ENCODE results near the gene OGDH.
A peak's percentile ranks its signal among the peaks of the same experiment; 100 is the strongest.

The OGDH gene

DNA sequence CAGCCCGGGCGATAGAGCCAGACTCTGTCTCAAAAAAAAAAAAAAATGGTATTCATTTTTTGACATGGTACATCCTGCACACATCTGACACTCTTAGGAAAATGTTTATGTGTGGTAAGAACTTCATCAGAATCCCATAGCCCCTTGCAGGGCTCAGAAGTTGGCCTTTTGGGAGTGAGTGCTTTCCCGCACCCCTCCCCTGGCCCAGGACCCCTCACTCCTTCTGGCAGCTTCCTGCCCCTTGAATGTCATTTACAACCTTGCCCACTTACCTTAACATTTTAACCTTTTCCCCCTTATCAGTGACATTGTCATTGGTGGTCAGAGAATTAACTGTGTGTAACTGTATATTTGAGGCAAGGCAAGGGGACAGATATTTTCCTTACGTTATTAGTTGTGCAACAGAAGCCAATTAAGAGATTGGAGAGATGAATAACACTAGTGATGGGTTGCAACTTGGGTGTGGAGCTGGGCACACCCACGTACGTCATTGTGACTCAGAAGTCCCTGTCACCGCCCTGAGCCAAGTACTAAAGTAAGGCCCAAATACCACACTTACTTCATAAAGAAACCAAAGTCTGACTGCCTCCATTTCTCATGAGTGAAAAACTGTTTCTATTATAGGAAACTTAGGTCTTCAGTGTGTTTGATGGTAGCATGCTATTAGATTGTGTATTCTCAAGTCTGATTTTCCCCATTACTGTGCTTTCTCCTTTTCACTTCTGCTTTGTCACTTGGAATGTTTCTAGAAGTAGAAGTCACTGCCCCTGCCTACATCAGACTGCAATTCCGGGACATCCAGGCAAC lies 31.6 kb downstream of the OGDH start:
- in situ Hi-C loops (cut with MboI; ENCODE audit: low sequenced_read_pairs, unreplicated experiment), result no loop called here
- TF ChIP-seq, protein P1, sequence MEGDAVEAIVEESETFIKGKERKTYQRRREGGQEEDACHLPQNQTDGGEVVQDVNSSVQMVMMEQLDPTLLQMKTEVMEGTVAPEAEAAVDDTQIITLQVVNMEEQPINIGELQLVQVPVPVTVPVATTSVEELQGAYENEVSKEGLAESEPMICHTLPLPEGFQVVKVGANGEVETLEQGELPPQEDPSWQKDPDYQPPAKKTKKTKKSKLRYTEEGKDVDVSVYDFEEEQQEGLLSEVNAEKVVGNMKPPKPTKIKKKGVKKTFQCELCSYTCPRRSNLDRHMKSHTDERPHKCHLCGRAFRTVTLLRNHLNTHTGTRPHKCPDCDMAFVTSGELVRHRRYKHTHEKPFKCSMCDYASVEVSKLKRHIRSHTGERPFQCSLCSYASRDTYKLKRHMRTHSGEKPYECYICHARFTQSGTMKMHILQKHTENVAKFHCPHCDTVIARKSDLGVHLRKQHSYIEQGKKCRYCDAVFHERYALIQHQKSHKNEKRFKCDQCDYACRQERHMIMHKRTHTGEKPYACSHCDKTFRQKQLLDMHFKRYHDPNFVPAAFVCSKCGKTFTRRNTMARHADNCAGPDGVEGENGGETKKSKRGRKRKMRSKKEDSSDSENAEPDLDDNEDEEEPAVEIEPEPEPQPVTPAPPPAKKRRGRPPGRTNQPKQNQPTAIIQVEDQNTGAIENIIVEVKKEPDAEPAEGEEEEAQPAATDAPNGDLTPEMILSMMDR (IDR thresholded peaks at IDR 0.05; ENCODE audit: borderline replicate concordance, control extremely low read depth, extremely low read depth, insufficient read depth, missing control alignments), result no peak
- DNase-seq (ENCODE audit: low spot score), result peak; percentile 79

DNA sequence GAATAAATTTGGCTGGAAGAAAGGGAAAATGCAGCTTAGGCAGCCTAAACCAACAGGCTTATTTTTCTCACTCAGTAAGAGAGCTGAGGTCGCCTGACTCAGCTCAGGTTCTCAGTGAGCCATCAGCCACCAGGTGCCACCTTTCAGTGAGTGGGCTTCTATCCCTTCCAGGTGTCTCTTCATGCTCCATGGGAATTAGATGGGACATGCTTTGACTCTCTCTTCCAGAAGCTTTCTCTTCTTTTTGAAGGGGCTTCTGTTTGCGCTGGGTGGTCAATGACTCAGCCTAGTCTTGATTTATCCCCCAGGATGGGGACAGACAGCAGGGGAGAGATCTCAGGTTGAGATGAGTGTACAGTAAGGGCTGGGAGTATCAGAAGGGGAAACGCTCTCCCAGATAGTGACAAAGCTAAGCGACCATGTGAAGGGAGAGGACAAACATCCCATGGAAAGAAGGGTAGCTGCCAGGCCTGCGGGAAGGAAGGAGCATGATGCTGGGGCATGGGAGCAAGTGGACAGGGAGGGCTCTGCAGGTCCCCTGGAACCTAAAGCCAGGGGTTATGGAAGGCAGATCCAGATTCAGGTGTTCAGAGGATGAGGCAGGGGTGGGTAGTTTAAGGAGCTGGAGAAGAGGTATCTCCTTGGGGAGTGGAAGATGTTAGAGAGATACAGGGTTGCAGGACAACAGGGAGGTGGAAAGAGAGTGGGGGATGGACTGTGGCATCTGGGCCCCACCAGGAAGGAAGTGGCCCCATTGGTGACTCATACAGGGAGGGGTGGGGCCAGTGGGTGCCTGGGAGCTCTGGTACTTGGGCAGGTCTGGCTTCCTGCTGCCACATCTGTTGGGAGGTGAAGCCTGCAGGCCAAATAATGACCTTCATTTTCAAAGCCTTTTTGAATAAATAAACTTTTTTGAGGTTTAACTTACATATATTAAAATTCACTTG lies 32.5 kb downstream of the OGDH start:
- in situ Hi-C loops (cut with MboI; ENCODE audit: low sequenced_read_pairs, unreplicated experiment), result no loop called here
- TF ChIP-seq, protein P1 (IDR thresholded peaks at IDR 0.05; ENCODE audit: borderline replicate concordance, control extremely low read depth, extremely low read depth, insufficient read depth, missing control alignments), result no peak
- peak; percentile 77 for DNase-seq (ENCODE audit: low spot score)

DNA sequence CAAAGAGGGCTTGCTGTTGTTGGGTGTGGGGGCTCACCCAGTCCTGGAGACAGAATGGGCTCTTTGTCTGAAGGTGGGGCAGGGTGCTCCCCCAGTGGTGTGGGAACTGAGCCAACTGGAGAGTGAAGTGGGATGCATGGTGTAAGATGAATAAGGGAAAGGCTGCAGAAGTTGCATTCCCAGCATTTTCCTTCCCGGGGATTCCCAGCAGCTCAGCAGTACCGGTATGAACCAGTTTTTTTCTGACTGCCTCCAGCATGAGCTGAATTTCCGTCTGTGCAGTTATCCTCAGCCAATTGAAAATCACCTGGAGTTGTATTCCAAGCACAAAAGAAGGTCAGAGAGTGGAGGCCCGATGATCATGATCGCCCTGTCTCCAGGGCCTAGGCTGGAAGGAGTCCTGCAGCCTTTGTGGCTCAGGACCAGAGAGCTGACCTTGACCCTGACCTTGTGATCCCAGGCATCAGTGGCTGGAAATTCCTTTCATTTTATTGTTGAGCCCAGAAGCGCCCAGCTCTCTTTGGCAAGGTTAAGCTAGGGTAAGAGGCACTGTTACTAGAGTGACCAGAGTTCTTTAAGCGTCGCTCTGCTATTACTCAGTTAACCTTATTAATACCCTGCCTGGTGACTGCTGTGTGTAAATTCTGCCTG lies 33.4 kb downstream of the OGDH start:
- TF ChIP-seq, protein P1 (IDR thresholded peaks at IDR 0.05; ENCODE audit: borderline replicate concordance, control extremely low read depth, extremely low read depth, insufficient read depth, missing control alignments), result no peak
- DNase-seq (ENCODE audit: low spot score), result no peak
- in situ Hi-C loops (cut with MboI; ENCODE audit: low sequenced_read_pairs, unreplicated experiment), result no loop called here

DNA sequence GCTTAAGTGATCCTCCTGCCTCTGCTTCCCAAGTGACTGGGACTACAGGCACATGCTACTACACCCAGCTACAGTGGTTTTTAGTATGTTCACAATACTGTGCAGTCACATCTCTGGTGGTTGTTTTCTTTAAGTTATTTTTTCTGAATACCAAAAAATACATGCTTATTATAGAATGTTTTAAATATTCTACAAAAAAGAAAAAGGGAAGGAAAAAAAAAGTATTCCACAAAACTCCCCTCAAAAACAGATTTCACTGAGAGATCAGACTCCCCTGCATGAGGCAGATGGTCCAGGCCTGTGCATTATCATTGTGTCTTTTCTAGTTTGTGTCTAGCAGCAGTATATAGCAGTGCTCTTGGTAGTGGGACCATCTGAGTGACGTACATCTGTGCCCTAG lies 36.8 kb downstream of the OGDH start:
- no peak for DNase-seq (ENCODE audit: low spot score)
- TF ChIP-seq, protein P1 (IDR thresholded peaks at IDR 0.05; ENCODE audit: borderline replicate concordance, control extremely low read depth, extremely low read depth, insufficient read depth, missing control alignments), result no peak
- in situ Hi-C loops (cut with MboI; ENCODE audit: low sequenced_read_pairs, unreplicated experiment), result no loop called here

- in situ Hi-C loops (cut with MboI; ENCODE audit: low sequenced_read_pairs, unreplicated experiment), result no loop called here
- TF ChIP-seq, protein P1 (IDR thresholded peaks at IDR 0.05; ENCODE audit: borderline replicate concordance, control extremely low read depth, extremely low read depth, insufficient read depth, missing control alignments), result no peak
Measured at GRCh38 chr7:44645254-44645653, 38.8 kb downstream of the OGDH start.

DNA sequence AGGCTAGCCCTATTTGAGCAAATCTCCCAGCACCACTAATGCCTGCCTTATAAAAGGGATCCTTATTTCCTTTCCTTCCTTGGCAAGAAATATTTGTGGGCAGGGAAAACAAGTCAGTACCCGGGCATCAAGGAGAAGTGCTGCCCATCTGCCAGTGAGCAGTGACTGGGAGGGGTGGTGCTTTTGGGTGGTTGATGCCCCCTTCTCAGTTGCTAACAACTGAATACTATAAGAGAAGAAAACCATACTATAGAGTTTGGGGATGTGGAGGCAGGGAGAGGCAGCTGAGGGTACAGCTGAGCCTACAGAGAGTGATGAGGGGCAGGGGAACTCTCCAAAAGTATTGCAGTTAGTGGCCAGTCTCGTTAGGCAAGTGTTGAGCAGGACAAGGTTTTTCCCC lies 39.3 kb downstream of the OGDH start:
- DNase-seq (ENCODE audit: low spot score), result no peak
- TF ChIP-seq, protein P1 (IDR thresholded peaks at IDR 0.05; ENCODE audit: borderline replicate concordance, control extremely low read depth, extremely low read depth, insufficient read depth, missing control alignments), result no peak
- in situ Hi-C loops (cut with MboI; ENCODE audit: low sequenced_read_pairs, unreplicated experiment), result no loop called here

More at GRCh38 chr7:44645254-44645653, 38.8 kb downstream of the OGDH start:
- DNase-seq (ENCODE audit: low spot score), result no peak
